IPS DF 6.9 (cell line): Measurements from ENCODE around the gene FHOD3.

ENCODE experiments used
- DNase-seq: peaks from one replicate; pipeline ENCODE4 v3.0.0-alpha.2; 2013; ENCODE audit warnings: low read depth, low spot score
- H3K27ac ChIP-seq: one replicate; pipeline ENCODE4 v1.5.1; 2013; ENCODE audit warnings: low read length, control low read depth
- H3K27me3 ChIP-seq: 2 replicates; pipeline ENCODE4 v1.6.1; 2013; ENCODE audit warnings: mild to moderate bottlenecking, low read length; ENCODE audit not compliant: control insufficient read depth, insufficient read depth
- H3K36me3 ChIP-seq: 2 replicates; pipeline ENCODE4 v1.6.1; 2013; ENCODE audit warnings: low read length; ENCODE audit not compliant: control insufficient read depth, insufficient read depth
- H3K4me1 ChIP-seq: 2 replicates; pipeline ENCODE4 v1.6.1; 2013; ENCODE audit warnings: low read length; ENCODE audit not compliant: control insufficient read depth, insufficient read depth
- H3K4me3 ChIP-seq: 2 replicates; pipeline ENCODE4 v1.5.1; 2013; ENCODE audit warnings: mild to moderate bottlenecking, low read length
- H3K9me3 ChIP-seq: 2 replicates; pipeline ENCODE4 v1.6.1; 2013; ENCODE audit warnings: low read length, inconsistent platforms; ENCODE audit not compliant: control insufficient read depth, insufficient read depth
- WGBS: extraction: QIAGEN DNeasy Blood & Tissue Kit; methylation state at CpG from one replicate; pipeline ENCODE4 v1.1.7; 2013; ENCODE audit warnings: mixed read lengths, missing lambda C conversion rate; ENCODE audit not compliant: insufficient read length, insufficient coverage; 5-methylcytosine and 5-hydroxymethylcytosine counted together

FHOD3 gene

GRCh38 chr18:36307513-36307912 is 10.0 kb downstream of the FHOD3 start:
- Histone ChIP-seq H3K9me3 (no peaks in the 10 kb centered on the region), H3K27ac (no peak overlapping the region), H3K36me3 (no peaks in the 10 kb centered on the region), H3K4me1 (peaks cover 5% of the 10 kb centered on the region), H3K4me3 (no peak overlapping the region), H3K27me3 (no peaks in the 10 kb centered on the region)
- no peak for DNase-seq

- H3K27ac ChIP-seq = no peak overlapping the region
- H3K9me3 ChIP-seq = no peaks in the 10 kb centered on the region
- no CpG with 5 or more reads among the region's 7 CpGs for WGBS
- DNase-seq = no peak
- no peaks in the 10 kb centered on the region for H3K36me3 ChIP-seq
- peaks cover 5% of the 10 kb centered on the region for H3K4me1 ChIP-seq
- no peak overlapping the region for H3K4me3 ChIP-seq
- H3K27me3 ChIP-seq = no peaks in the 10 kb centered on the region
These were observed 11.4 kb downstream of the FHOD3 start for GRCh38 chr18:36308711-36309435.

DNA sequence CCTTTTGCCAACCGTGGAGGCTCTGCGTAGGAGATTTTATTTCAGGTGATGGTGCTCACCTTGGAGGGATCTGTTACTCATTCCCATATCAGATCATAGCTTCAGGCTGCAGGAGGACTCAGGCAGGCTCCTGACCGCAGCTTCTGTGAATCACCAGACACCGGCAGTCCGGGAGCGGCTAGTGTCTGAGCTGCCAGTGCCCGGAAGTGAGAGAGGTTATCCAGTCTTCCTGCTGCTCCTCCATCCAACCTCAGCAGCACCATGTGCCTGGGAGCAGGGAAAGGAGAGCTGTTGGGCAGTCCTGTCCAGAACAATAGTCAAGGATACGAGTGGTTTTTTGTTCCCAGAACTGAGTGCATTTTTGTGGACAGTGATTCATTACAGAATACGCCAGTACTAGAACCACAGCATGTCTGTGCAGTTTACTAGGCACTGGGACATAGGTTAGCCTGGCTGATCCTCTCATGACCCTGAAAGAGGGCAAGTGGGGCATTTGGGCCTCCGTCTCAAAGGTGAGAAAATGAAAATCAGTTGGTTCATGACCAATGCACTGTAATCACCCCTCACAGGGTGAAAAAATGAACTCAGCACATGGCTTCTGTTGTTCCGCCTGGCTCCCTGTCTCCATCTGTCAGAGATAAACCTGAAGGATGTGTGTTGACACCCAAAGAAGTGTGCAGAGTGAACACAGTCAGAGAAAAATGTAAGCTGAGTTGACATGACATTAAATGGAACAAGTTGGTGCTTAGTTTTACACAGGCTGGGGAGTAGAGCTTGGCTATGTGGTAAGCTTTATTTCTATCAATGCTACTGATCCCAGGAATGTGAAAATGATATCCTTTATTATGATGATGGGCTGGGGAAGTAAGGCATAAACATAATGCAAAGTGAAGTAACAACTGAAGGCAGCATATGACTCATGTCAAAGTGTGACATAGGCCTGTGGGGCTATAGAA is 12.2 kb downstream of the FHOD3 start:
- no peak for DNase-seq
- Histone ChIP-seq H3K27me3 (no peaks in the 10 kb centered on the region), H3K4me1 (peaks cover 5% of the 10 kb centered on the region), H3K4me3 (no peak overlapping the region), H3K27ac (no peak overlapping the region), H3K36me3 (no peaks in the 10 kb centered on the region), H3K9me3 (no peaks in the 10 kb centered on the region)
- no CpG with 5 or more reads among the region's 11 CpGs for WGBS

DNA sequence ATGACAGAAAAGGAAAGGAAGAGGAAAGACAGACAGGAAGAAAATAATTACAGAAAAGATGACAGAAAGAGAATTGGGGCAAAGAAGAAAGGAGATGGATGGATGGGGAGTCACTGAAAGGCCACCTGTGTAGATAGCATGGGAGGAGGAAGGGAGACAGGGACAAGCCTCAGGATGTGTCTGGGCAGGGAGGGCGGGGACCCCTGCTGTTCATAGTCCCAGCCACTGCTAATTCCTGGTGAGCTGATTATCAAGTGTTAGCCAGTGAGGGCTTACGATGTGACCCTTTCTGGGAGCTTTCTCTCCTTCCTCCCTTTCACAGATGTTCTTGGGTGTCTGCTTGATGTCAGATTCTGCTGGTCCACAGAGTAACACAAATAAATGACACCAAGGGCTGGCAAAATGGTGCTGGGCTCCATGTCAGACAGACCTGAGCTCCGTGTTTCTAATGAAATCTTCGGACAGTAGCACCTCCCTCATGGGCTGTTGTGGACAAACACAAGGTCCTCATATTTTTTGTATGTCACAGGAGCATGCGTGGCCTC is 13.6 kb downstream of the FHOD3 start:
- no peak for DNase-seq
- Histone ChIP-seq H3K36me3 (no peaks in the 10 kb centered on the region), H3K4me3 (no peak overlapping the region; the same call in 1 of the 2 replicates), H3K27ac (no peak overlapping the region), H3K9me3 (no peaks in the 10 kb centered on the region), H3K4me1 (peaks cover 5% of the 10 kb centered on the region), H3K27me3 (no peaks in the 10 kb centered on the region)
- WGBS = no CpG with 5 or more reads among the region's 5 CpGs

- Histone ChIP-seq H3K4me1 (peaks cover 5% of the 10 kb centered on the region), H3K27me3 (no peaks in the 10 kb centered on the region), H3K36me3 (no peaks in the 10 kb centered on the region), H3K4me3 (no peak overlapping the region), H3K27ac (no peak overlapping the region), H3K9me3 (no peaks in the 10 kb centered on the region)
- no CpG with 5 or more reads among the region's 2 CpGs for WGBS
- no peak for DNase-seq
These were observed 15.4 kb downstream of the FHOD3 start for GRCh38 chr18:36312806-36313395.

DNA sequence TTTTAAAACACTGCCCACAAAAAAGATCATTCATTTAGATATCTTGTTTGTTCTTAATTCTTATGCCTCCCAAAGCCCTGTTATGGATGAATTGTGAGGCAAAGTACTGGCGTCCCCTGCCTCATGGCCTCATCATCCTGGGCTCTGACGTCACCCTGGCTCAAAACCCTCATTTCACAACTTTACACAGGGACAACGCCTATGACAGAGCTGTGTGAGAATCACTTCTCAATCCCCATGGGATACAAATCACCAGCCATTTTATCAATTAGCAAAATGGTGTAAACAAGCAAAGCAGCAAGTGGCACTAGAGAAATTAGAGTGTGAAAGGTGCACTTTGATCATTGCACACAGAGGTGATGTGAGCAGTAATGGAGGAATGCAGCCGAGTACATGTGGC is 16.6 kb downstream of the FHOD3 start:
- peaks cover under 1% of the 10 kb centered on the region for H3K4me1 ChIP-seq
- no CpG with 5 or more reads among the region's 4 CpGs for WGBS
- no peaks in the 10 kb centered on the region for H3K9me3 ChIP-seq
- DNase-seq = no peak
- H3K4me3 ChIP-seq = no peak overlapping the region
- H3K27ac ChIP-seq = no peak overlapping the region
- H3K36me3 ChIP-seq = no peaks in the 10 kb centered on the region
- no peaks in the 10 kb centered on the region for H3K27me3 ChIP-seq

- no peak overlapping the region for H3K4me3 ChIP-seq
- H3K36me3 ChIP-seq = no peaks in the 10 kb centered on the region
- WGBS = no CpG with 5 or more reads among the region's 4 CpGs
- H3K4me1 ChIP-seq = no peaks in the 10 kb centered on the region
- DNase-seq = no peak
- H3K27me3 ChIP-seq = no peaks in the 10 kb centered on the region
- no peaks in the 10 kb centered on the region for H3K9me3 ChIP-seq
- no peak overlapping the region for H3K27ac ChIP-seq
These were observed 17.2 kb downstream of the FHOD3 start for GRCh38 chr18:36314754-36315153.

GRCh38 chr18:36315736-36316135 is 18.2 kb downstream of the FHOD3 start:
- no peak for DNase-seq
- no peak overlapping the region for H3K27ac ChIP-seq
- no peaks in the 10 kb centered on the region for H3K4me1 ChIP-seq
- no CpG with 5 or more reads among the region's 10 CpGs for WGBS
- H3K27me3 ChIP-seq = no peaks in the 10 kb centered on the region
- no peaks in the 10 kb centered on the region for H3K36me3 ChIP-seq
- H3K9me3 ChIP-seq = no peaks in the 10 kb centered on the region
- no peak overlapping the region for H3K4me3 ChIP-seq

DNA sequence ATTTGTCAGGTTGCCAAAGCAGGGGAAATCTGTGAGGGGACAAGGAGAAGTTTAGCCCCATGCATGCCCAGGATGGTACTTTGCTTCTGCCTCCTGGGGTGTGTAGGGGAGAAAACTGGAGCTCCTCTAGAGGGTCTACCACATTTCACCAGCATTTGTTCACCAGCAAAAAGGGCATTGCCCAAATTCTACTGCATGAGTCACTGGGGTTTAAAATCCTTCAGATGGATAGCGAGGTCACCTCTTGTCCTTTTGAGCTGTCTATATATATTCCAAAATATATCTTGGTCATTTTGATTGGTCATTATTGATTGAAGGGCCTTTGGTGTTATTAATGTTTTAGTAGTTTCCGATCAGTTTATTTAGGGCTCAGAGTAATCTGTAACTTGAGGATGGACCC is 18.7 kb downstream of the FHOD3 start:
- no peak overlapping the region for H3K27ac ChIP-seq
- no peaks in the 10 kb centered on the region for H3K27me3 ChIP-seq
- no peak overlapping the region for H3K4me3 ChIP-seq
- H3K9me3 ChIP-seq = no peaks in the 10 kb centered on the region
- no CpG with 5 or more reads among the region's 2 CpGs for WGBS
- no peaks in the 10 kb centered on the region for H3K36me3 ChIP-seq
- DNase-seq = no peak
- no peaks in the 10 kb centered on the region for H3K4me1 ChIP-seq

DNA sequence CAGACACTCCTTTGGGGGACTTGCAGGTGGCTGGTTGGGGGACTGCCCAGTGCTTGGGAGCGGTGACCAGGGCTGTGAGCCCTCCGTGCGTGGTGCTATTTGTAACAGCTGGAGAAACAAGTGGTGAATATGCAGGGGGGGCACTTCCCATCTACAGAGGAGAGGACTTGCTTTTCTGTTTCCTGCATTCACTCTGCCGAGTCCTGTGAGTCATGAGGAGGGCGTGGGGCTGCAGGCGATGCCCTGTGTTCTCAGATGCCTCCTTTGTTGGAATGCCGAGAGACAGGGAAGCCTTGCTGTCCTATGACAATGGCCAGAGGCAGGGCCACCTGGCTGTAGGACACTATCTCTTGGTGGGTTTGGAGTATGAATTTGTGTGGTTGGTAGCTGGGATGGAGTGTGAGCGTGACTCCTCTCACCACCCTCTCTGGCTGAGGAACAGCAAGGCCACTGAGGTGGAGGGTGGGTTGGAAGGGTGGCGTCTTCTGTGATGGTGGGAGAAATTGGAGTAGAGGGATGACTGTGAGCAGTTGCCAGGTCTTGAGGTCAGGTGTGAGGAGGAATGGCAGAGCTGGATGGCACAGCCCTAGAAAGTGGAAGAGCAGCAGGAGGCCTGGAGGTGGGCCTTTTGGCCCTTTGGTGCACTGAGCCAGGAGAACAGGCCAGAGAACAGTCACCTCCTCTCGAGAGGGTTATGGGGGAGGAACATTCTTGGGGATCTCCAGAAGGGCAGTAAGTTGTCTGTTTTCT is 24.3 kb downstream of the FHOD3 start:
- Histone ChIP-seq H3K9me3 (no peaks in the 10 kb centered on the region), H3K4me3 (no peak overlapping the region), H3K4me1 (no peaks in the 10 kb centered on the region), H3K36me3 (no peaks in the 10 kb centered on the region), H3K27me3 (no peaks in the 10 kb centered on the region), H3K27ac (no peak overlapping the region)
- no peak for DNase-seq
- no CpG with 5 or more reads among the region's 10 CpGs for WGBS
